ENCODE results near the gene C1orf35. TPM values are rescaled to one million over a fixed set of nuclear protein-coding genes. Genes with fewer than 3 reads are reported as not detected.

C1orf35 gene
- total and polyA plus RNA-seq, 4 donors, result 4.0 to 7.5 (median 6.4) TPM

DNA sequence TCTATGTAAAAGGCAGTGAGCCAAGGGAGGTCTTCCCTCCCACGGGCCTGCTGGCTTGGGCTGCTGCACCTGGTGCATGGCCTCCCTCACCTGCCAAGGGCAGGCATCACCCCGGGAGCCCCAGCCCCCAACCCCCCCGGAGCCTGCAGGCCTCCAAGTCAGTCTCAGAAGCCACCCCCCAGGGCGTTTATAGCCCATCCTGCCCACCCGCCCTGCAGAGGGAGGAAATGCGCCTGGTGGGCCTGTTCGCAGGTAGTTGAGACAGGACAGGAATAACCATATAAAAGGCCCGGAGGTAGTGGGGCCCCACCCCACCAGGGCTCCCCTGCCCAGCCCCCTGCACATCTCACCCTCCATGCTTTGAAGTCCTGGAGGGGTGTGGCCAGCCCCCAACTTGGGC lies 38.8 kb downstream of the C1orf35 start:
- Histone ChIP-seq H3K27me3 (ENCODE audit: control insufficient read depth in 4 of 4, insufficient read depth in 4 of 4, low read length in 3 of 4) (peaks cover 3 to 17% (median 4%) of the 10 kb centered on the region in 4 donors), H3K9me3 (ENCODE audit: control insufficient read depth in 4 of 4, low read length in 3 of 4) (peaks cover 0 to 5% (median under 1%) of the 10 kb centered on the region in 4 donors), H3K27ac (ENCODE audit: low read depth in 1 of 2, low read length in 2 of 2) (no peak overlapping the region), H3K9ac (ENCODE audit: low read depth in 1 of 2, low read length in 2 of 2) (no peak overlapping the region), H3K36me3 (ENCODE audit: control insufficient read depth in 4 of 4, insufficient read depth in 3 of 4, low read depth in 1 of 4, low read length in 3 of 4) (no peaks in the 10 kb centered on the region), H3K4me3 (ENCODE audit: low read depth in 1 of 3, low read length in 3 of 3) (no peak overlapping the region), H3K4me1 (ENCODE audit: control insufficient read depth in 4 of 4, insufficient read depth in 4 of 4, low read length in 3 of 4) (peaks cover 0 to 7% (median under 1%) of the 10 kb centered on the region in 4 donors)
- no peak for DNase-seq (ENCODE audit: low spot score)
- TF ChIP-seq JUND (IDR thresholded peaks at IDR 0.05), result no peak
- 57% methylated on average over 8 of the region's 8 CpGs for WGBS

DNA sequence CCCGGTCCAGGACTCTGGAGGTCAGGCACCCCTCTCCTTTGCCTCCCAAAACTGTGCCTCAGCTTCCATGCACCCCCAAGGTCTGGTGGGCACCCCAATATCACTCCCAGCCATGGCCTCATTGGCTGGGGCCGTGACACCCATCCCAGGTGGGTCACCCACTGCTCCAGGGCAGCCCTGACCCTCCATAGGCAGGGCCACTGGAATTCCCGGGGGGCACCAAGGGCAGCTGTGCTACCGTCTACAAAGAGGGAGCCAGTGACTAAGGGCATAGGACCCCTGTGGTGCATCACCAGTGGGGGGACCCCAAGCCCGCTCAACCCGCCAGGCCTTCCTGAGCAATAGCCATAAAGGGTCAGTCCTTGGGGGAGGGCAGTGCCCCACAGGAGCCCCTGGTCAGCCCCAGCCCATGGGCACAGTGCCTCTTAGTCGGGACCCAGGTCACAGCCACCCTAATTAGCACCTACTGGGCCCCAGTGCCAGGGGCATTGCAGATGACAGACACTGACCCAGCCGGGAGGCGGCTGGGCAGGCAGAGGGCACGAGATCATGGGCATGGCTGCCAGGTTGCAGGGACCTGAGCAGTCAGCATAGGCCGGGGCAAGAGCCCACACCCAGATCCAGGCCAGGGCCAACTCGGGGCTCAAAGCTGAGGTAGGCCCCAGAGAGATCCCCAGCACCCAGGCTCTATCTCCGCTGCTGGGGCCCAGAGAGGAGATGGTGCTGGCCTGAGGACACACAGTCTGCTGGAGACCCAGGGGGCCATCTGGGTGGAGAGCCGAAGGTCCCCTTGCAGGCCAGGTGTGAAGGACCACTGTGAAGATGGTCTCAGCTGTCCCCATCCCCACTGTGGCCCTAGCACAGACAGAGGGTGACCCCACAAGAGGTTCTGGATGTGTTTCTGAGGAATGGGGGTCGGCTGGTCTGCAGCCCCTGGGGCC lies 39.6 kb downstream of the C1orf35 start:
- H3K36me3 ChIP-seq (ENCODE audit: control insufficient read depth in 4 of 4, insufficient read depth in 3 of 4, low read depth in 1 of 4, low read length in 3 of 4), result no peaks in the 10 kb centered on the region
- H3K4me3 ChIP-seq (ENCODE audit: low read depth in 1 of 3, low read length in 3 of 3), result no peak overlapping the region
- no peak for DNase-seq (ENCODE audit: low spot score)
- WGBS, result 86% methylated on average over 15 of the region's 15 CpGs
- no peak for TF ChIP-seq RAD21 (IDR thresholded peaks at IDR 0.05)
- TF ChIP-seq, protein P1, sequence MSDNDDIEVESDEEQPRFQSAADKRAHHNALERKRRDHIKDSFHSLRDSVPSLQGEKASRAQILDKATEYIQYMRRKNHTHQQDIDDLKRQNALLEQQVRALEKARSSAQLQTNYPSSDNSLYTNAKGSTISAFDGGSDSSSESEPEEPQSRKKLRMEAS (IDR thresholded peaks at IDR 0.05), result no peak
- H3K9ac ChIP-seq (ENCODE audit: low read depth in 1 of 2, low read length in 2 of 2), result no peak overlapping the region
- no peak overlapping the region for H3K27ac ChIP-seq (ENCODE audit: low read depth in 1 of 2, low read length in 2 of 2)
- peaks cover 0 to 5% (median under 1%) of the 10 kb centered on the region in 4 donors for H3K9me3 ChIP-seq (ENCODE audit: control insufficient read depth in 4 of 4, low read length in 3 of 4)
- peaks cover 0 to 7% (median 4%) of the 10 kb centered on the region in 4 donors for H3K4me1 ChIP-seq (ENCODE audit: control insufficient read depth in 4 of 4, insufficient read depth in 4 of 4, low read length in 3 of 4)
- H3K27me3 ChIP-seq (ENCODE audit: control insufficient read depth in 4 of 4, insufficient read depth in 4 of 4, low read length in 3 of 4), result peaks cover 3 to 17% (median 4%) of the 10 kb centered on the region in 4 donors

DNA sequence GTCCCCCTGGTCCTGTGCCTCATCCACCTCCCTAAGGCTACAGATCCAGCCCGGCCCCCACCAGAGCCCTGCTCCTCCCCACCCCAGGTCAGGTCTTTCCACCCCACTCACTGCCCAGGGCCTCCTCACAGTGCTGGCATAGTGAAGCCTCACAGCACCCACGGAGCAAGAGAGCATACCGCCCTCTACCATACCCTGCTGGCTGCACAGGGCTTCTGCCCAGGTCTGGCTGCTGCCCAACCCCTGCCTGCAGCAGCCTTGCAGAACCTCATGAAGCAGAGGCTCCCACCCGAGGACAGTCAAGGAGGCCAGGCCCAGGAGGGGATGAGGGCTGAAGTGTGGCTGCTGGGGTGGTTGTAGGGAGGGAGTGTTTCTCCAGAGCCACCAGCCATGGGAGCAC lies 40.3 kb downstream of the C1orf35 start:
- peaks cover 3 to 17% (median 6%) of the 10 kb centered on the region in 4 donors for H3K27me3 ChIP-seq (ENCODE audit: control insufficient read depth in 4 of 4, insufficient read depth in 4 of 4, low read length in 3 of 4)
- no peaks in the 10 kb centered on the region for H3K36me3 ChIP-seq (ENCODE audit: control insufficient read depth in 4 of 4, insufficient read depth in 3 of 4, low read depth in 1 of 4, low read length in 3 of 4)
- H3K27ac ChIP-seq (ENCODE audit: low read depth in 1 of 2, low read length in 2 of 2), result no peak overlapping the region
- no peak for TF ChIP-seq EGR1 (IDR thresholded peaks at IDR 0.05; ENCODE audit: low read depth in 2 of 2)
- no peak for TF ChIP-seq SP1 (IDR thresholded peaks at IDR 0.05)
- no peak for TF ChIP-seq FOXA1 (IDR thresholded peaks at IDR 0.05)
- no peak for TF ChIP-seq YY1 (IDR thresholded peaks at IDR 0.05)
- TF ChIP-seq TAF1 (conservative IDR thresholded peaks at IDR 0.05), result no peak
- no peak for TF ChIP-seq FOXA2 (IDR thresholded peaks at IDR 0.05)
- TF ChIP-seq, protein P2, sequence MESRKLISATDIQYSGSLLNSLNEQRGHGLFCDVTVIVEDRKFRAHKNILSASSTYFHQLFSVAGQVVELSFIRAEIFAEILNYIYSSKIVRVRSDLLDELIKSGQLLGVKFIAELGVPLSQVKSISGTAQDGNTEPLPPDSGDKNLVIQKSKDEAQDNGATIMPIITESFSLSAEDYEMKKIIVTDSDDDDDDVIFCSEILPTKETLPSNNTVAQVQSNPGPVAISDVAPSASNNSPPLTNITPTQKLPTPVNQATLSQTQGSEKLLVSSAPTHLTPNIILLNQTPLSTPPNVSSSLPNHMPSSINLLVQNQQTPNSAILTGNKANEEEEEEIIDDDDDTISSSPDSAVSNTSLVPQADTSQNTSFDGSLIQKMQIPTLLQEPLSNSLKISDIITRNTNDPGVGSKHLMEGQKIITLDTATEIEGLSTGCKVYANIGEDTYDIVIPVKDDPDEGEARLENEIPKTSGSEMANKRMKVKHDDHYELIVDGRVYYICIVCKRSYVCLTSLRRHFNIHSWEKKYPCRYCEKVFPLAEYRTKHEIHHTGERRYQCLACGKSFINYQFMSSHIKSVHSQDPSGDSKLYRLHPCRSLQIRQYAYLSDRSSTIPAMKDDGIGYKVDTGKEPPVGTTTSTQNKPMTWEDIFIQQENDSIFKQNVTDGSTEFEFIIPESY (IDR thresholded peaks at IDR 0.05), result no peak
- TF ChIP-seq RAD21 (IDR thresholded peaks at IDR 0.05), result no peak
- TF ChIP-seq HNF4G (IDR thresholded peaks at IDR 0.05), result no peak
- no peak for TF ChIP-seq NR2F2 (IDR thresholded peaks at IDR 0.05)
- TF ChIP-seq, protein P3, sequence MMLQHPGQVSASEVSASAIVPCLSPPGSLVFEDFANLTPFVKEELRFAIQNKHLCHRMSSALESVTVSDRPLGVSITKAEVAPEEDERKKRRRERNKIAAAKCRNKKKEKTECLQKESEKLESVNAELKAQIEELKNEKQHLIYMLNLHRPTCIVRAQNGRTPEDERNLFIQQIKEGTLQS (IDR thresholded peaks at IDR 0.05), result no peak
- no peak for TF ChIP-seq GABPA (IDR thresholded peaks at IDR 0.05 in 1 of 2, conservative IDR thresholded peaks at IDR 0.05 in 1 of 2)
- peaks cover 0 to 7% (median 4%) of the 10 kb centered on the region in 4 donors for H3K4me1 ChIP-seq (ENCODE audit: control insufficient read depth in 4 of 4, insufficient read depth in 4 of 4, low read length in 3 of 4)
- H3K9me3 ChIP-seq (ENCODE audit: control insufficient read depth in 4 of 4, low read length in 3 of 4), result peaks cover 0 to 5% (median under 1%) of the 10 kb centered on the region in 4 donors
- H3K4me3 ChIP-seq (ENCODE audit: low read depth in 1 of 3, low read length in 3 of 3), result no peak overlapping the region
- no peak for DNase-seq (ENCODE audit: low spot score)
- no peak overlapping the region for H3K9ac ChIP-seq (ENCODE audit: low read depth in 1 of 2, low read length in 2 of 2)
- WGBS, result 65% methylated on average over 4 of the region's 4 CpGs

All from liver (tissue), 9 donors.